ENCODE data around the gene PRRC2A. TPM values are rescaled to one million over a fixed set of nuclear protein-coding genes. Genes with fewer than 3 reads are reported as not detected.

Gene PRRC2A
- total RNA-seq, 1 experiment from 2014 or later, result 123 TPM

DNA sequence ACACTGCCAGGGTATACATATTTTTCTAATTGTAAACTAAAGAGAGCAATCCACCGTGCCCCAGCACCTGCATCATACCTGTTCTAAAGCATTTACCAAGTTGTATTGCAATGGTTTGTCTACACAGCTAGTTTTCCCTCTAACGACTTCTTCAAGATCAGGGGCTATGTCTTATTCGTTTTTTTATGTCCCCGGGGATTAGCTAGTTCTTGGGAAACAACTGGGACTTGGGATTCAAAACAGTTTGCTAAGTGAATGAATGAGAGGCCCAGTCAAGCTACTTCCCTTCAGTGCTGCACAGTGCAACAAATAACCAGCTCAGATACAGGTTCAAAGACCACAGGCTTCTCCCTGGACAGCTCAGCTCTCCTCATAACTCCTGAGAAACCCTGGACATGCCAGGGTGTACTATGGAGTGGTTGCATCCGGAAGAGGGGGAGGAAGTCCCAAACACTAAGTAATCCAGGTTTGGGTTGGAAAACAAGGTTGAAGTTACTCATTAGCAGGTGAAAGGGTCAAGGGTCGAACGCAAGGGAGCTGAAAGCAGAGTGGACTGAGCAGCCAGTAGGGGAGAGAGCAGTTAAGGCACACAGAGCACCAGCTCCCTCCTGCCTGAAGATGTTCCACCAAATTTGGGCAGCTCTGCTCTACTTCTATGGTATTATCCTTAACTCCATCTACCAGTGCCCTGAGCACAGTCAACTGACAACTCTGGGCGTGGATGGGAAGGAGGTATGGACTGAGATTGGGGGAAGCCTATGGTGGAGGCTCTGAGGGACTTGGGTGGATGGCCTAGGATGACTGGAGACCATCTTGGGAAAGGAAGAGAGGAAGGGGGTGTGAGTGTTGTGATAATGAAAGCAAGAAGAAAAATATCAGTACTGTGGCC, 35.1 kb downstream of the PRRC2A start, which contains the start of gene APOM:
Gene APOM (plus strand): TSS at position 546 of the 889 bp plus-strand sequence. CDS start 73 bp downstream, at position 619.
- POLR2A ChIA-PET (ENCODE audit: unreplicated experiment), result no interaction called here
- no peak for DNase-seq
- H3K9me3 ChIP-seq (ENCODE audit: low read length), result no peaks in the 10 kb centered on the region
- H3F3A ChIP-seq (ENCODE audit: low read length, unreplicated experiment), result no peaks in the 10 kb centered on the region
- ATAC-seq, result no peak
- H4K20me1 ChIP-seq (ENCODE audit: low read length), result peaks cover 4% of the 10 kb centered on the region; the same call in 1 of the 2 replicates
- no peak within 1 kb of the TSS for H2AFZ ChIP-seq (ENCODE audit: low read length)
- no peaks in the 10 kb centered on the region for H3K27me3 ChIP-seq (ENCODE audit: low read length)
- no peak within 1 kb of the TSS for H3K4me2 ChIP-seq (ENCODE audit: low read length)
- H3K27ac ChIP-seq (ENCODE audit: low read length), result no peak within 1 kb of the TSS
- no peak within 1 kb of the TSS for H3K9ac ChIP-seq (ENCODE audit: low read length)
- 0 out of 2 replicates have a peak, but pooled peaks cover 5% of the 10 kb centered on the region for H3K36me3 ChIP-seq (ENCODE audit: low read depth, low read length)
- TF ChIP-seq EZH2phosphoT487 (IDR thresholded peaks at IDR 0.05; ENCODE audit: borderline replicate concordance, low read length) (no peak), EZH2 (IDR thresholded peaks at IDR 0.05; ENCODE audit: low read length, unreplicated experiment) (no peak), CTCF (conservative IDR thresholded peaks at IDR 0.05; ENCODE audit: low read depth, low read length) (no peak)
- no peak within 1 kb of the TSS for H3K4me3 ChIP-seq (ENCODE audit: low read length)
- H3K9me2 ChIP-seq (replicated peaks; ENCODE audit: low read length), result no peaks in the 10 kb centered on the region
- intact Hi-C loops (cut with micrococcal nuclease), result no loop called here
- peaks cover 44% of the 10 kb centered on the region for H3K4me1 ChIP-seq (ENCODE audit: insufficient read depth, low read length)
- CTCF ChIA-PET, result no interaction called here
- BruUV-seq (replicated peaks), result no TSS peak
- H3K79me2 ChIP-seq (ENCODE audit: low read length), result peaks cover 53% of the 10 kb centered on the region

DNA sequence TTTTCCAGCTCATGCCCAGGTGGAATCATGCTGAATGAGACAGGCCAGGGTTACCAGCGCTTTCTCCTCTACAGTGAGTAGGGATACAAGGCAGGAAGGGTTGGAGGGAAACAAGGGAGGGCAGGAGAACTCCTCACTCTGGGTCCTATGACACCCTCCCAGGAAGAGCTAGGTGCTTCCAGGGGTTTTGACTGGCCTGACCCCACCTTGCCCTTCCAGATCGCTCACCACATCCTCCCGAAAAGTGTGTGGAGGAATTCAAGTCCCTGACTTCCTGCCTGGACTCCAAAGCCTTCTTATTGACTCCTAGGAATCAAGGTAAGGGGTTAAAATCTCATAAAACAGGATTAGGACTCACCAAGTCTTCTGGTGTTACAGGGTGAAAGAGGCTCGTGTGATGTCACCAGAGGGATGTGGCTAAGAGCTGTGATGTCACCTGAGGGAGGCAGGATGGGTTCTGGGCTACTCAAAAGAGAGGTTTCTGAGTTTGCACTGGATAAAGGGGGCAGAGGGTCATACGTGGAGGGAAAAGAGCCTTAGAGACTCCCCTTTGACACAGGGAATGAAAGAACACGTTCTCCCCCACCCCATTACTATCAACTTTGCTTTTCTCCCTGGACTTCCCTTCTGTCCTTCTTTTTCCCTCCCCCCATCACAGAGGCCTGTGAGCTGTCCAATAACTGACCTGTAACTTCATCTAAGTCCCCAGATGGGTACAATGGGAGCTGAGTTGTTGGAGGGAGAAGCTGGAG, 37.1 kb downstream of the PRRC2A start:
- peaks cover 38% of the 10 kb centered on the region for H3K4me1 ChIP-seq (ENCODE audit: insufficient read depth, low read length)
- H3K36me3 ChIP-seq (ENCODE audit: low read depth, low read length), result peaks cover 2% of the 10 kb centered on the region; the same call in 1 of the 2 replicates
- intact Hi-C loops (cut with micrococcal nuclease), result no loop called here
- H2AFZ ChIP-seq (ENCODE audit: low read length), result no peak overlapping the region
- no peaks in the 10 kb centered on the region for H3K9me3 ChIP-seq (ENCODE audit: low read length)
- TF ChIP-seq CTCF (conservative IDR thresholded peaks at IDR 0.05; ENCODE audit: low read depth, low read length), result no peak
- no peak for TF ChIP-seq EZH2 (IDR thresholded peaks at IDR 0.05; ENCODE audit: low read length, unreplicated experiment)
- TF ChIP-seq EZH2phosphoT487 (IDR thresholded peaks at IDR 0.05; ENCODE audit: borderline replicate concordance, low read length), result no peak
- no peaks in the 10 kb centered on the region for H3K9me2 ChIP-seq (replicated peaks; ENCODE audit: low read length)
- DNase-seq, result peak; percentile 19
- H3F3A ChIP-seq (ENCODE audit: low read length, unreplicated experiment), result no peaks in the 10 kb centered on the region
- H3K27ac ChIP-seq (ENCODE audit: low read length), result no peak overlapping the region
- no TSS peak for BruUV-seq (replicated peaks)
- CTCF ChIA-PET, result no interaction called here
- H3K27me3 ChIP-seq (ENCODE audit: low read length), result no peaks in the 10 kb centered on the region
- POLR2A ChIA-PET (ENCODE audit: unreplicated experiment), result no interaction called here
- peaks cover 35% of the 10 kb centered on the region for H3K79me2 ChIP-seq (ENCODE audit: low read length)
- H3K4me2 ChIP-seq (ENCODE audit: low read length), result peak overlapping the region; percentile 99; the same call in 1 of the 2 replicates
- H3K4me3 ChIP-seq (ENCODE audit: low read length), result no peak overlapping the region
- no peak overlapping the region for H3K9ac ChIP-seq (ENCODE audit: low read length)
- peaks cover 4% of the 10 kb centered on the region; the same call in 1 of the 2 replicates for H4K20me1 ChIP-seq (ENCODE audit: low read length)
- no peak for ATAC-seq

Data from PC-3 (cell line).